T-cell (primary cell): ENCODE results near the gene TMEM98. TPM values are rescaled to one million over a fixed set of nuclear protein-coding genes. Genes with fewer than 3 reads are reported as not detected.
A peak's percentile ranks its signal among the peaks of the same experiment; 100 is the strongest.
"Not testable (repeated sequence)": the region's sequence is repeated elsewhere in the genome, so short reads cannot be mapped to it uniquely, and the experiment has no call there.

Experiments
- ATAC-seq, 4 experiments: fragments of 200-7000 bp in 3 of 4; fragments of 150-1000 bp in 1 of 4; cut with Tn5 transposase; replicated peaks in 1 of 4; 1 replicate in 3 of 4; 2 replicates in 1 of 4; pipeline ENCODE4 v1.10.0; 2021; ENCODE audit warnings: moderate library complexity in 3 of 4, mild to moderate bottlenecking in 2 of 4, moderate number of reproducible peaks in 1 of 4
- CTCF ChIA-PET, 2 donors: fragments of 300-600 bp; sonication (Branson Sonifier 250); formaldehyde crosslinking; loops; one replicate each; lab custom pipeline; 2022; ENCODE audit warnings: antibody characterized with exemption in 2 of 2; lab: Charles Lee
- POLR2A ChIA-PET, 2 donors: fragments of 300-600 bp; sonication (Branson Sonifier 250); formaldehyde crosslinking; loops; one replicate each; lab custom pipeline; 2022; ENCODE audit warnings: antibody characterized with exemption in 2 of 2; lab: Charles Lee
- DNase-seq, 35 experiments: peaks; one replicate each; pipeline versions ENCODE4 v3.0.0 to v3.0.0-alpha.2; 2013 to 2023
- H3K27ac ChIP-seq: one replicate; pipeline ENCODE4 v1.5.1; 2013; ENCODE audit warnings: low read length
- H3K27me3 ChIP-seq, 2 experiments: replicated peaks in 1 of 2; 1 replicate in 1 of 2; 2 replicates in 1 of 2; pipeline versions ENCODE4 v1.6.1 to v1.7.0; 2013; ENCODE audit warnings: low read length in 1 of 2, mixed read lengths in 1 of 2; ENCODE audit not compliant: control insufficient read depth in 2 of 2, insufficient read depth in 2 of 2; ENCODE audit errors: extremely low read depth in 1 of 2
- H3K36me3 ChIP-seq, 2 donors: 1 replicate in 1 of 2; 2 replicates in 1 of 2; pipeline versions ENCODE4 v1.6.1 to v1.7.0; 2013; ENCODE audit warnings: low read length in 1 of 2; ENCODE audit not compliant: control insufficient read depth in 2 of 2, insufficient read depth in 1 of 2; ENCODE audit errors: extremely low read depth in 1 of 2
- H3K4me1 ChIP-seq, 2 experiments: 1 replicate in 1 of 2; 2 replicates in 1 of 2; pipeline versions ENCODE4 v1.6.1 to v1.7.0; 2013; ENCODE audit warnings: low read length in 2 of 2, mixed read lengths in 1 of 2; ENCODE audit not compliant: insufficient read depth in 2 of 2, control insufficient read depth in 1 of 2; ENCODE audit errors: extremely low read depth in 1 of 2
- H3K4me3 ChIP-seq, 2 donors: 1 replicate in 1 of 2; 2 replicates in 1 of 2; pipeline versions ENCODE4 v1.5.1 to v1.7.0; 2013; ENCODE audit warnings: mild to moderate bottlenecking in 2 of 2, low read length in 1 of 2, moderate library complexity in 1 of 2; ENCODE audit not compliant: control insufficient read depth in 1 of 2; ENCODE audit errors: extremely low read depth in 1 of 2
- H3K9me3 ChIP-seq: 2 replicates; pipeline ENCODE4 v1.7.0; 2013
- H3K27ac Mint-ChIP-seq, 2 donors: one replicate each; pipeline ENCODE4 v1.8.0; 2020 to 2021; ENCODE audit warnings: mild to moderate bottlenecking in 2 of 2, mixed read lengths in 2 of 2
- H3K27me3 Mint-ChIP-seq, 2 donors: one replicate each; pipeline ENCODE4 v1.8.0; 2021 to 2022; ENCODE audit warnings: mixed read lengths in 2 of 2
- H3K36me3 Mint-ChIP-seq: one replicate; pipeline ENCODE4 v1.8.0; 2021; ENCODE audit warnings: mixed read lengths
- H3K4me1 Mint-ChIP-seq, 3 donors: one replicate each; pipeline ENCODE4 v1.8.0; 2020 to 2022; ENCODE audit warnings: mixed read lengths in 3 of 3, mild to moderate bottlenecking in 1 of 3
- H3K4me3 Mint-ChIP-seq, 3 donors: one replicate each; pipeline ENCODE4 v1.8.0; 2020 to 2022; ENCODE audit warnings: mild to moderate bottlenecking in 3 of 3, mixed read lengths in 3 of 3, moderate library complexity in 3 of 3
- H3K9me3 Mint-ChIP-seq, 3 donors: one replicate each; pipeline ENCODE4 v1.8.0; 2020 to 2022; ENCODE audit warnings: mixed read lengths in 3 of 3
- WGBS: methylation state at CpG from one replicate; pipeline ENCODE4 v1.1.5; 2013; ENCODE audit warnings: missing lambda C conversion rate; ENCODE audit not compliant: insufficient coverage; 5-methylcytosine and 5-hydroxymethylcytosine counted together
- total RNA-seq, 35 experiments: library from RNA in 6 of 35; stranded (reverse) in 6 of 35; fragments of 120-200 nt in 1 of 35; gene quantifications; one replicate each; pipeline versions ENCODE4 v1.2.1 to v1.2.4 and lab custom pipeline; 2013 to 2026

TMEM98 gene
- total RNA-seq, 5 donors from 2014 or later (not counting 1 experiment from before 2014, with no cell fraction given), result 0.26 to 0.41 (median 0.36) TPM; not detected in 2

GRCh38 chr17:32886951-32887350, 41.0 kb upstream of the TMEM98 start:
- CTCF ChIA-PET, H3K9me3 ChIP-seq, H3K36me3 Mint-ChIP-seq, H3K4me1 Mint-ChIP-seq, H3K9me3 Mint-ChIP-seq, H3K4me1 ChIP-seq, POLR2A ChIA-PET, H3K36me3 ChIP-seq, H3K27ac Mint-ChIP-seq, ATAC-seq, H3K27ac ChIP-seq, H3K4me3 ChIP-seq, H3K4me3 Mint-ChIP-seq, DNase-seq, H3K27me3 ChIP-seq: not testable (repeated sequence)
- peaks cover 20 to 22% of the 10 kb centered on the region in 2 donors for H3K27me3 Mint-ChIP-seq
- 100% methylated on average over 1 of the region's 16 CpGs for WGBS

GRCh38 chr17:32887410-32887809, 40.5 kb upstream of the TMEM98 start:
- H3K36me3 Mint-ChIP-seq, H3K9me3 ChIP-seq, H3K27me3 ChIP-seq, H3K27ac Mint-ChIP-seq, CTCF ChIA-PET, H3K9me3 Mint-ChIP-seq, POLR2A ChIA-PET, H3K4me3 ChIP-seq, H3K36me3 ChIP-seq, ATAC-seq, H3K4me1 ChIP-seq, H3K4me1 Mint-ChIP-seq, H3K27ac ChIP-seq, H3K4me3 Mint-ChIP-seq: not testable (repeated sequence)
- no CpG with 5 or more reads among the region's 14 CpGs for WGBS
- DNase-seq, result peak in 9 of 35 experiments; percentile 2 to 52 (median 35)
- H3K27me3 Mint-ChIP-seq, result peaks cover 19 to 20% of the 10 kb centered on the region in 2 donors

GRCh38 chr17:32894245-32894644, 33.7 kb upstream of the TMEM98 start:
- ATAC-seq (no peak), DNase-seq (no peak)
- H3K4me3 Mint-ChIP-seq, result no peak overlapping the region
- ChIA-PET POLR2A (no interaction called here), CTCF (no interaction called here)
- H3K4me3 ChIP-seq, result no peak overlapping the region
- H3K9me3 Mint-ChIP-seq, result no peaks in the 10 kb centered on the region
- H3K27me3 ChIP-seq, result peaks cover 0 to 2% of the 10 kb centered on the region in 2 experiments
- H3K27ac ChIP-seq, result no peak overlapping the region
- peaks cover 4 to 15% of the 10 kb centered on the region in 2 donors for H3K27me3 Mint-ChIP-seq
- no peaks in the 10 kb centered on the region for H3K4me1 Mint-ChIP-seq
- no peaks in the 10 kb centered on the region for H3K4me1 ChIP-seq
- H3K36me3 ChIP-seq, result no peaks in the 10 kb centered on the region
- WGBS, result 93% methylated on average over 2 of the region's 4 CpGs
- H3K36me3 Mint-ChIP-seq, result no peaks in the 10 kb centered on the region
- no peaks in the 10 kb centered on the region for H3K9me3 ChIP-seq
- H3K27ac Mint-ChIP-seq, result no peak overlapping the region

- H3K27ac Mint-ChIP-seq, result no peak overlapping the region
- Histone ChIP-seq H3K27me3 (peaks cover 0 to 2% of the 10 kb centered on the region in 2 experiments), H3K4me1 (no peaks in the 10 kb centered on the region), H3K27ac (no peak overlapping the region), H3K9me3 (no peaks in the 10 kb centered on the region), H3K4me3 (no peak overlapping the region), H3K36me3 (no peaks in the 10 kb centered on the region)
- DNase-seq, result no peak
- POLR2A ChIA-PET, result no interaction called here
- no peak overlapping the region for H3K4me3 Mint-ChIP-seq
- CTCF ChIA-PET, result interaction anchor here in 1 of 2 donors (0.6 kb wide), 1 partner anchor 483 kb away, joined by 9 read pairs; no protein-coding TSS in a partner anchor
- no CpG with 5 or more reads among the region's 2 CpGs for WGBS
- no peaks in the 10 kb centered on the region for H3K9me3 Mint-ChIP-seq
- H3K27me3 Mint-ChIP-seq, result peaks cover 4 to 15% of the 10 kb centered on the region in 2 donors
- no peaks in the 10 kb centered on the region for H3K4me1 Mint-ChIP-seq
- no peak for ATAC-seq
- no peaks in the 10 kb centered on the region for H3K36me3 Mint-ChIP-seq
Measured at GRCh38 chr17:32896647-32897258, 31.2 kb upstream of the TMEM98 start.

GRCh38 chr17:32899236-32900013, 28.5 kb upstream of the TMEM98 start:
- no peak for ATAC-seq
- H3K4me1 ChIP-seq, result no peaks in the 10 kb centered on the region
- DNase-seq, result no peak
- no peak overlapping the region for H3K27ac Mint-ChIP-seq
- H3K27ac ChIP-seq, result no peak overlapping the region
- H3K36me3 ChIP-seq, result no peaks in the 10 kb centered on the region
- H3K27me3 Mint-ChIP-seq, result peaks cover 4 to 17% of the 10 kb centered on the region in 2 donors
- H3K4me1 Mint-ChIP-seq, result peaks cover 0 to 6% (median 4%) of the 10 kb centered on the region in 3 donors
- no peaks in the 10 kb centered on the region for H3K36me3 Mint-ChIP-seq
- no peak overlapping the region for H3K4me3 Mint-ChIP-seq
- no peak overlapping the region for H3K4me3 ChIP-seq
- no CpG with 5 or more reads among the region's 2 CpGs for WGBS
- H3K9me3 Mint-ChIP-seq, result no peaks in the 10 kb centered on the region
- peaks cover 0 to 2% of the 10 kb centered on the region in 2 experiments for H3K27me3 ChIP-seq
- no peaks in the 10 kb centered on the region for H3K9me3 ChIP-seq
- ChIA-PET POLR2A (interaction anchor here in 1 of 2 donors (0.6 kb wide), 1 partner anchor 230 kb away, joined by 4 read pairs; no protein-coding TSS in a partner anchor), CTCF (no interaction called here)

GRCh38 chr17:32901743-32902142, 26.2 kb upstream of the TMEM98 start:
- no peaks in the 10 kb centered on the region for H3K9me3 ChIP-seq

More at GRCh38 chr17:32901743-32902142, 26.2 kb upstream of the TMEM98 start:
- ATAC-seq, result no peak
- no peak overlapping the region for H3K27ac ChIP-seq
- no peak overlapping the region for H3K4me3 ChIP-seq
- ChIA-PET POLR2A (no interaction called here), CTCF (no interaction called here)
- WGBS, result 80% methylated on average over 1 of the region's 4 CpGs
- H3K36me3 ChIP-seq, result no peaks in the 10 kb centered on the region
- H3K27me3 ChIP-seq, result peaks cover 0 to 2% of the 10 kb centered on the region in 2 experiments
- DNase-seq, result no peak
- Mint-ChIP-seq H3K36me3 (no peaks in the 10 kb centered on the region), H3K4me1 (peaks cover 0 to 8% (median 5%) of the 10 kb centered on the region in 3 donors), H3K27ac (no peak overlapping the region), H3K9me3 (no peaks in the 10 kb centered on the region), H3K4me3 (no peak overlapping the region), H3K27me3 (peaks cover 11 to 28% of the 10 kb centered on the region in 2 donors)
- H3K4me1 ChIP-seq, result no peaks in the 10 kb centered on the region
